HG02885 (cell line): ENCODE results near the gene RNASE13.

Experiments used
- ATAC-seq: cut with Tn5 transposase; IDR thresholded peaks from one replicate; pipeline ENCODE4 v1.9.1; 2021; ENCODE audit warnings: mild to moderate bottlenecking; ENCODE audit not compliant: unreplicated experiment, poor library complexity

RNASE13 gene

GRCh38 chr14:21066882-21067502, 32.4 kb upstream of the RNASE13 start:
- ATAC-seq, result no peak

GRCh38 chr14:21063479-21063878, 28.9 kb upstream of the RNASE13 start:
- no peak for ATAC-seq

GRCh38 chr14:21061347-21061668, 26.7 kb upstream of the RNASE13 start:
- ATAC-seq, result no peak

- ATAC-seq, result no peak
These were observed 26.2 kb upstream of the RNASE13 start for GRCh38 chr14:21060614-21061346.

GRCh38 chr14:21059842-21060613, 25.4 kb upstream of the RNASE13 start:
- ATAC-seq, result no peak

- no peak for ATAC-seq
These were observed 24.3 kb upstream of the RNASE13 start for GRCh38 chr14:21058903-21059302.

GRCh38 chr14:21057803-21058675, 23.4 kb upstream of the RNASE13 start, which contains the start of gene RNASE8:
Gene RNASE8, plus strand, starts transcription at chr14:21057822. Its CDS starts 71 bp downstream, at chr14:21057893.
- no peak for ATAC-seq

GRCh38 chr14:21056520-21057163, 22.0 kb upstream of the RNASE13 start:
- no peak for ATAC-seq

- ATAC-seq, result no peak
These were observed 21.0 kb upstream of the RNASE13 start for GRCh38 chr14:21055432-21056117.

- no peak for ATAC-seq
These were observed 20.1 kb upstream of the RNASE13 start for GRCh38 chr14:21054768-21055145.

GRCh38 chr14:21054123-21054767, 19.6 kb upstream of the RNASE13 start:
- no peak for ATAC-seq

- no peak for ATAC-seq
These were observed 18.8 kb upstream of the RNASE13 start for GRCh38 chr14:21053184-21054122.

GRCh38 chr14:21050597-21050996, 16.0 kb upstream of the RNASE13 start:
- no peak for ATAC-seq

- ATAC-seq, result no peak
These were observed 14.7 kb upstream of the RNASE13 start for GRCh38 chr14:21049271-21049673.

- ATAC-seq, result no peak
These were observed 14.0 kb upstream of the RNASE13 start for GRCh38 chr14:21048638-21049037.

GRCh38 chr14:21047378-21047781, 12.8 kb upstream of the RNASE13 start:
- ATAC-seq, result no peak

- ATAC-seq, result no peak
These were observed 9.5 kb upstream of the RNASE13 start for GRCh38 chr14:21043974-21044618.
